HepG2 (cell line): Measurements from ENCODE around the gene PBX2. TPM values are rescaled to one million over a fixed set of nuclear protein-coding genes. Genes with fewer than 3 reads are reported as not detected.
A peak's percentile ranks its signal among the peaks of the same experiment; 100 is the strongest.

Experiments
- DNMT1 ChIP-seq: sonication (generic); formaldehyde crosslinking; IDR thresholded peaks from 2 replicates; pipeline ENCODE4 v1.5.1; 2020; ENCODE audit warnings: mild to moderate bottlenecking, missing genetic modification reagents
- MYNN ChIP-seq: sonication (generic); formaldehyde crosslinking; IDR thresholded peaks from 2 replicates; pipeline ENCODE4 v1.4.0; 2020; ENCODE audit warnings: mild to moderate bottlenecking, low read depth, missing genetic modification reagents
- NR2F6 ChIP-seq, 2 experiments: IDR thresholded peaks; 2 replicates each; pipeline ENCODE4 v1.6.1; 2016; ENCODE audit warnings: antibody characterized with exemption in 1 of 2, mild to moderate bottlenecking in 1 of 2
- RFX5 ChIP-seq: IDR thresholded peaks from 2 replicates; pipeline ENCODE4 v1.6.1; 2011; ENCODE audit warnings: low read depth, low read length, improper control_type of control experiment
- SOX6 ChIP-seq, 2 experiments: fragments of 450-650 bp in 1 of 2; sonication (generic) in 1 of 2; formaldehyde crosslinking in 1 of 2; IDR thresholded peaks; 2 replicates each; pipeline versions ENCODE4 v1.4.0 to v1.6.1; 2017 to 2020; ENCODE audit warnings: antibody characterized with exemption in 1 of 2, mild to moderate bottlenecking in 1 of 2, missing genetic modification reagents in 1 of 2
- TBL1XR1 ChIP-seq: fragments of 150-350 bp; IDR thresholded peaks from 2 replicates; pipeline ENCODE4 v1.6.1; 2014; ENCODE audit warnings: borderline replicate concordance, low read length; ENCODE audit not compliant: partially characterized antibody
- ZNF354B ChIP-seq: sonication (generic); formaldehyde crosslinking; IDR thresholded peaks from 2 replicates; pipeline ENCODE4 v1.8.0; 2022; ENCODE audit warnings: mild to moderate bottlenecking, missing genetic modification reagents
- ZSCAN20 ChIP-seq: sonication (generic); formaldehyde crosslinking; IDR thresholded peaks from 2 replicates; pipeline ENCODE4 v1.4.0; 2020; ENCODE audit warnings: missing genetic modification reagents, mild to moderate bottlenecking, borderline replicate concordance
- polyA plus RNA-seq, 8 experiments: library from polyadenylated mRNA; depleted of rRNA in 3 of 8; stranded (reverse) in 7 of 8; unstranded in 1 of 8; fragments of >200 nt; fragmentation: Illumina TruSeq in 4 of 8; extraction: Trizol in 4 of 8; gene quantifications; 2 replicates each; pipeline versions ENCODE4 v1.2.1 to v1.2.3, GENCODE V29; 2011 to 2016; ENCODE audit warnings: low read depth in 4 of 8, missing spikeins in 1 of 8, mixed read lengths in 1 of 8; ENCODE audit not compliant: insufficient read depth in 1 of 8
- total RNA-seq, 5 experiments: library from RNA; depleted of rRNA; stranded (reverse); fragments of >200 nt; fragmentation: Illumina TruSeq; extraction: Trizol; gene quantifications; 2 replicates each; pipeline ENCODE4 v1.2.3, GENCODE V29; 2016; ENCODE audit warnings: low read depth in 1 of 5
- TF ChIP-seq, protein P1 (sequence below): sonication (generic); formaldehyde crosslinking; IDR thresholded peaks from 2 replicates; pipeline ENCODE4 v1.8.0; 2022; ENCODE audit warnings: mild to moderate bottlenecking, missing genetic modification reagents, moderate library complexity
- TF ChIP-seq, protein P2 (sequence below): sonication (generic); formaldehyde crosslinking; IDR thresholded peaks from 2 replicates; pipeline ENCODE4 v1.5.0; 2020; ENCODE audit warnings: mild to moderate bottlenecking, missing genetic modification reagents
- TF ChIP-seq, protein P3 (sequence below): sonication (generic); formaldehyde crosslinking; IDR thresholded peaks from 2 replicates; pipeline ENCODE4 v1.4.0; 2020; ENCODE audit warnings: missing genetic modification reagents; ENCODE audit errors: not compliant biosample characterization
- TF ChIP-seq, protein P4 (sequence below): sonication (generic); formaldehyde crosslinking; IDR thresholded peaks from 2 replicates; pipeline ENCODE4 v1.4.0; 2020; ENCODE audit warnings: low read depth, mild to moderate bottlenecking, missing genetic modification reagents
- TF ChIP-seq, protein P5 (sequence below): sonication (generic); formaldehyde crosslinking; IDR thresholded peaks from 2 replicates; pipeline ENCODE4 v1.4.0; 2020; ENCODE audit warnings: mild to moderate bottlenecking, missing genetic modification reagents
- TF ChIP-seq, protein P6 (sequence below): sonication (generic); formaldehyde crosslinking; IDR thresholded peaks from 2 replicates; pipeline ENCODE4 v1.4.0; 2020; ENCODE audit warnings: missing genetic modification reagents, borderline replicate concordance
- TF ChIP-seq, protein P7 (sequence below), 2 experiments: fragments of 450-650 bp in 1 of 2; sonication (generic) in 1 of 2; formaldehyde crosslinking; IDR thresholded peaks; 2 replicates each; pipeline versions ENCODE4 v1.5.0 to v1.8.0; 2020 to 2022; ENCODE audit warnings: mild to moderate bottlenecking in 1 of 2, missing genetic modification reagents in 1 of 2

Gene PBX2
- total and polyA plus RNA-seq, 2 of the 13 experiments (the other 11 are each of a cell fraction or from before 2014, with no cell fraction given): 42.3 to 77.8 TPM

DNA sequence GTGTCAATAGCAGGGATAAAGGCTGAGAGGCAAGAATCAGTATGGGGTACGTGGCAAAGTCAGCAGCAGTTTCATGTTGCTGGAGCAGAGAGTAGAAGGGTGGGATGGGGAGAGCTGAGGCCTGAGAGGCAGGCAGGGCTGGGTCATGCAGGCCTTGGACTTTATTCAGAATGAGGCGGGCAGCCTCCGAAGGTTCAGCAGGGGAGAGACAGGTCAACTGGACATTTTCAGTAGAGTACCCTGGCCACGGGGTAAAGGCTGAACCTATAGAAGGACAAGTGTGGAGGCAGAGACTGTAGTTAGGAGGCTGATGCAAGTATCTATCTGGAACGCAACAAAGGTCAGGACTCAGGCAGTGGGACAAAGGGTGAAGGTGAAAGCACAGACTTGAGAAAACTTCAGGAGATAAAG is 20.2 kb upstream of the PBX2 start (continued):
- TF ChIP-seq DNMT1 (CRISPR knock-in tag) (no peak), ZNF354B (CRISPR knock-in tag) (no peak), TBL1XR1 (peak; percentile 50), SOX6 (IDR thresholded peaks at IDR 0.05) (no peak), SOX6 (CRISPR knock-in tag; IDR thresholded peaks at IDR 0.05) (peak; percentile 41), NR2F6 (IDR thresholded peaks at IDR 0.05) (0 out of 2 replicates have a peak, but pooled peaks have one; percentile 31), NR2F6 (CRISPR knock-in tag; IDR thresholded peaks at IDR 0.05) (0 out of 2 replicates have a peak, but pooled peaks have one; percentile 31), ZSCAN20 (CRISPR knock-in tag) (no peak), RFX5 (no peak), MYNN (CRISPR knock-in tag) (no peak)
- TF ChIP-seq, protein P1, sequence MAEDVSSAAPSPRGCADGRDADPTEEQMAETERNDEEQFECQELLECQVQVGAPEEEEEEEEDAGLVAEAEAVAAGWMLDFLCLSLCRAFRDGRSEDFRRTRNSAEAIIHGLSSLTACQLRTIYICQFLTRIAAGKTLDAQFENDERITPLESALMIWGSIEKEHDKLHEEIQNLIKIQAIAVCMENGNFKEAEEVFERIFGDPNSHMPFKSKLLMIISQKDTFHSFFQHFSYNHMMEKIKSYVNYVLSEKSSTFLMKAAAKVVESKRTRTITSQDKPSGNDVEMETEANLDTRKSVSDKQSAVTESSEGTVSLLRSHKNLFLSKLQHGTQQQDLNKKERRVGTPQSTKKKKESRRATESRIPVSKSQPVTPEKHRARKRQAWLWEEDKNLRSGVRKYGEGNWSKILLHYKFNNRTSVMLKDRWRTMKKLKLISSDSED (CRISPR knock-in tag): no peak
- TF ChIP-seq, protein P2, sequence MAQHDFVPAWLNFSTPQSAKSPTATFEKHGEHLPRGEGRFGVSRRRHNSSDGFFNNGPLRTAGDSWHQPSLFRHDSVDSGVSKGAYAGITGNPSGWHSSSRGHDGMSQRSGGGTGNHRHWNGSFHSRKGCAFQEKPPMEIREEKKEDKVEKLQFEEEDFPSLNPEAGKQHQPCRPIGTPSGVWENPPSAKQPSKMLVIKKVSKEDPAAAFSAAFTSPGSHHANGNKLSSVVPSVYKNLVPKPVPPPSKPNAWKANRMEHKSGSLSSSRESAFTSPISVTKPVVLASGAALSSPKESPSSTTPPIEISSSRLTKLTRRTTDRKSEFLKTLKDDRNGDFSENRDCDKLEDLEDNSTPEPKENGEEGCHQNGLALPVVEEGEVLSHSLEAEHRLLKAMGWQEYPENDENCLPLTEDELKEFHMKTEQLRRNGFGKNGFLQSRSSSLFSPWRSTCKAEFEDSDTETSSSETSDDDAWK (CRISPR knock-in tag): no peak
- TF ChIP-seq, protein P3, sequence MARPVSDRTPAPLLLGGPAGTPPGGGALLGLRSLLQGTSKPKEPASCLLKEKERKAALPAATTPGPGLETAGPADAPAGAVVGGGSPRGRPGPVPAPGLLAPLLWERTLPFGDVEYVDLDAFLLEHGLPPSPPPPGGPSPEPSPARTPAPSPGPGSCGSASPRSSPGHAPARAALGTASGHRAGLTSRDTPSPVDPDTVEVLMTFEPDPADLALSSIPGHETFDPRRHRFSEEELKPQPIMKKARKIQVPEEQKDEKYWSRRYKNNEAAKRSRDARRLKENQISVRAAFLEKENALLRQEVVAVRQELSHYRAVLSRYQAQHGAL (CRISPR knock-in tag): no peak
- TF ChIP-seq, protein P4, sequence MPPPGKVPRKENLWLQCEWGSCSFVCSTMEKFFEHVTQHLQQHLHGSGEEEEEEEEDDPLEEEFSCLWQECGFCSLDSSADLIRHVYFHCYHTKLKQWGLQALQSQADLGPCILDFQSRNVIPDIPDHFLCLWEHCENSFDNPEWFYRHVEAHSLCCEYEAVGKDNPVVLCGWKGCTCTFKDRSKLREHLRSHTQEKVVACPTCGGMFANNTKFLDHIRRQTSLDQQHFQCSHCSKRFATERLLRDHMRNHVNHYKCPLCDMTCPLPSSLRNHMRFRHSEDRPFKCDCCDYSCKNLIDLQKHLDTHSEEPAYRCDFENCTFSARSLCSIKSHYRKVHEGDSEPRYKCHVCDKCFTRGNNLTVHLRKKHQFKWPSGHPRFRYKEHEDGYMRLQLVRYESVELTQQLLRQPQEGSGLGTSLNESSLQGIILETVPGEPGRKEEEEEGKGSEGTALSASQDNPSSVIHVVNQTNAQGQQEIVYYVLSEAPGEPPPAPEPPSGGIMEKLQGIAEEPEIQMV (CRISPR knock-in tag): no peak
- TF ChIP-seq, protein P5, sequence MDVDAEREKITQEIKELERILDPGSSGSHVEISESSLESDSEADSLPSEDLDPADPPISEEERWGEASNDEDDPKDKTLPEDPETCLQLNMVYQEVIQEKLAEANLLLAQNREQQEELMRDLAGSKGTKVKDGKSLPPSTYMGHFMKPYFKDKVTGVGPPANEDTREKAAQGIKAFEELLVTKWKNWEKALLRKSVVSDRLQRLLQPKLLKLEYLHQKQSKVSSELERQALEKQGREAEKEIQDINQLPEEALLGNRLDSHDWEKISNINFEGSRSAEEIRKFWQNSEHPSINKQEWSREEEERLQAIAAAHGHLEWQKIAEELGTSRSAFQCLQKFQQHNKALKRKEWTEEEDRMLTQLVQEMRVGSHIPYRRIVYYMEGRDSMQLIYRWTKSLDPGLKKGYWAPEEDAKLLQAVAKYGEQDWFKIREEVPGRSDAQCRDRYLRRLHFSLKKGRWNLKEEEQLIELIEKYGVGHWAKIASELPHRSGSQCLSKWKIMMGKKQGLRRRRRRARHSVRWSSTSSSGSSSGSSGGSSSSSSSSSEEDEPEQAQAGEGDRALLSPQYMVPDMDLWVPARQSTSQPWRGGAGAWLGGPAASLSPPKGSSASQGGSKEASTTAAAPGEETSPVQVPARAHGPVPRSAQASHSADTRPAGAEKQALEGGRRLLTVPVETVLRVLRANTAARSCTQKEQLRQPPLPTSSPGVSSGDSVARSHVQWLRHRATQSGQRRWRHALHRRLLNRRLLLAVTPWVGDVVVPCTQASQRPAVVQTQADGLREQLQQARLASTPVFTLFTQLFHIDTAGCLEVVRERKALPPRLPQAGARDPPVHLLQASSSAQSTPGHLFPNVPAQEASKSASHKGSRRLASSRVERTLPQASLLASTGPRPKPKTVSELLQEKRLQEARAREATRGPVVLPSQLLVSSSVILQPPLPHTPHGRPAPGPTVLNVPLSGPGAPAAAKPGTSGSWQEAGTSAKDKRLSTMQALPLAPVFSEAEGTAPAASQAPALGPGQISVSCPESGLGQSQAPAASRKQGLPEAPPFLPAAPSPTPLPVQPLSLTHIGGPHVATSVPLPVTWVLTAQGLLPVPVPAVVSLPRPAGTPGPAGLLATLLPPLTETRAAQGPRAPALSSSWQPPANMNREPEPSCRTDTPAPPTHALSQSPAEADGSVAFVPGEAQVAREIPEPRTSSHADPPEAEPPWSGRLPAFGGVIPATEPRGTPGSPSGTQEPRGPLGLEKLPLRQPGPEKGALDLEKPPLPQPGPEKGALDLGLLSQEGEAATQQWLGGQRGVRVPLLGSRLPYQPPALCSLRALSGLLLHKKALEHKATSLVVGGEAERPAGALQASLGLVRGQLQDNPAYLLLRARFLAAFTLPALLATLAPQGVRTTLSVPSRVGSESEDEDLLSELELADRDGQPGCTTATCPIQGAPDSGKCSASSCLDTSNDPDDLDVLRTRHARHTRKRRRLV (CRISPR knock-in tag): no peak
- TF ChIP-seq, protein P6, sequence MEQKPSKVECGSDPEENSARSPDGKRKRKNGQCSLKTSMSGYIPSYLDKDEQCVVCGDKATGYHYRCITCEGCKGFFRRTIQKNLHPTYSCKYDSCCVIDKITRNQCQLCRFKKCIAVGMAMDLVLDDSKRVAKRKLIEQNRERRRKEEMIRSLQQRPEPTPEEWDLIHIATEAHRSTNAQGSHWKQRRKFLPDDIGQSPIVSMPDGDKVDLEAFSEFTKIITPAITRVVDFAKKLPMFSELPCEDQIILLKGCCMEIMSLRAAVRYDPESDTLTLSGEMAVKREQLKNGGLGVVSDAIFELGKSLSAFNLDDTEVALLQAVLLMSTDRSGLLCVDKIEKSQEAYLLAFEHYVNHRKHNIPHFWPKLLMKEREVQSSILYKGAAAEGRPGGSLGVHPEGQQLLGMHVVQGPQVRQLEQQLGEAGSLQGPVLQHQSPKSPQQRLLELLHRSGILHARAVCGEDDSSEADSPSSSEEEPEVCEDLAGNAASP: 0 out of 2 replicates have a peak, but pooled peaks have one; percentile 16
- TF ChIP-seq, protein P7, sequence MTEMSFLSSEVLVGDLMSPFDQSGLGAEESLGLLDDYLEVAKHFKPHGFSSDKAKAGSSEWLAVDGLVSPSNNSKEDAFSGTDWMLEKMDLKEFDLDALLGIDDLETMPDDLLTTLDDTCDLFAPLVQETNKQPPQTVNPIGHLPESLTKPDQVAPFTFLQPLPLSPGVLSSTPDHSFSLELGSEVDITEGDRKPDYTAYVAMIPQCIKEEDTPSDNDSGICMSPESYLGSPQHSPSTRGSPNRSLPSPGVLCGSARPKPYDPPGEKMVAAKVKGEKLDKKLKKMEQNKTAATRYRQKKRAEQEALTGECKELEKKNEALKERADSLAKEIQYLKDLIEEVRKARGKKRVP (CRISPR knock-in tag; IDR thresholded peaks at IDR 0.05): peak in 1 of 2 experiments; percentile 41; a peak in 1 of 4 replicates
